Mucosa of rectum (tissue), 2 donors: Measurements from ENCODE around the gene CHMP2B.
"Not testable (repeated sequence)": the region's sequence is repeated elsewhere in the genome, so short reads cannot be mapped to it uniquely, and the experiment has no call there.

Source experiments
- H3K27ac ChIP-seq, 2 donors: one replicate each; pipeline ENCODE4 v1.7.0; 2013; ENCODE audit warnings: inconsistent platforms in 2 of 2, low read depth in 2 of 2, low read length in 2 of 2
- H3K27me3 ChIP-seq, 2 donors: one replicate each; pipeline ENCODE4 v1.7.0; 2013; ENCODE audit warnings: low read length in 2 of 2; ENCODE audit not compliant: control insufficient read depth in 2 of 2, insufficient read depth in 2 of 2
- H3K36me3 ChIP-seq, 2 donors: one replicate each; pipeline ENCODE4 v1.7.0; 2013; ENCODE audit warnings: low read length in 2 of 2; ENCODE audit not compliant: control insufficient read depth in 2 of 2, insufficient read depth in 2 of 2
- H3K4me1 ChIP-seq, 2 donors: one replicate each; pipeline ENCODE4 v1.7.0; 2013; ENCODE audit warnings: low read length in 2 of 2, mild to moderate bottlenecking in 1 of 2; ENCODE audit not compliant: control insufficient read depth in 2 of 2, insufficient read depth in 2 of 2
- H3K4me3 ChIP-seq, 2 donors: one replicate each; pipeline ENCODE4 v1.7.0; 2013; ENCODE audit warnings: low read length in 2 of 2
- H3K9ac ChIP-seq, 2 donors: one replicate each; pipeline ENCODE4 v1.7.0; 2013; ENCODE audit warnings: low read length in 2 of 2, low read depth in 1 of 2, mild to moderate bottlenecking in 1 of 2
- H3K9me3 ChIP-seq, 2 donors: one replicate each; pipeline ENCODE4 v1.7.0; 2013; ENCODE audit warnings: low read length in 2 of 2; ENCODE audit not compliant: control insufficient read depth in 2 of 2
- donor health status: healthy.
- donor health status: Normal muscosa, but diverticular disease.

Gene CHMP2B

GRCh38 chr3:87227835-87228144 is 681 bp downstream of the CHMP2B start:
- H3K27ac ChIP-seq, result peak overlapping the region; percentile 94 to 97

GRCh38 chr3:87228316-87228715 is 1.2 kb downstream of the CHMP2B start:
- H3K27me3 ChIP-seq, result no peaks in the 10 kb centered on the region
- H3K36me3 ChIP-seq, result no peaks in the 10 kb centered on the region
- H3K9me3 ChIP-seq, result no peaks in the 10 kb centered on the region
- peaks cover 9 to 12% of the 10 kb centered on the region in 2 donors for H3K4me1 ChIP-seq
- peak overlapping the region in 1 of 2 donors; percentile 97 for H3K9ac ChIP-seq
- H3K27ac ChIP-seq, result no peak overlapping the region
- H3K4me3 ChIP-seq, result peak overlapping the region; percentile 96 to 97

More at GRCh38 chr3:87227835-87228144, 681 bp downstream of the CHMP2B start:
- Histone ChIP-seq H3K27me3 (no peaks in the 10 kb centered on the region), H3K4me3 (peak overlapping the region; percentile 96 to 97), H3K9ac (peak overlapping the region; percentile 93 to 97), H3K36me3 (no peaks in the 10 kb centered on the region), H3K4me1 (peaks cover 9 to 12% of the 10 kb centered on the region in 2 donors), H3K9me3 (no peaks in the 10 kb centered on the region)

- H3K4me1 ChIP-seq, result peaks cover 9 to 12% of the 10 kb centered on the region in 2 donors
- H3K36me3 ChIP-seq, result no peaks in the 10 kb centered on the region
- no peaks in the 10 kb centered on the region for H3K27me3 ChIP-seq
- H3K9me3 ChIP-seq, result no peaks in the 10 kb centered on the region
- H3K27ac ChIP-seq, result no peak overlapping the region
- H3K9ac ChIP-seq, result no peak overlapping the region
- peak overlapping the region in 1 of 2 donors; percentile 96 for H3K4me3 ChIP-seq
Observed at GRCh38 chr3:87229113-87229512, 2.0 kb downstream of the CHMP2B start.

- Histone ChIP-seq H3K27ac (no peak overlapping the region), H3K27me3 (no peaks in the 10 kb centered on the region), H3K4me1 (peaks cover under 1 to 2% of the 10 kb centered on the region in 2 donors), H3K4me3 (no peak overlapping the region), H3K36me3 (peaks cover 0 to 6% of the 10 kb centered on the region in 2 donors), H3K9ac (no peak overlapping the region), H3K9me3 (no peaks in the 10 kb centered on the region)
Observed at GRCh38 chr3:87233805-87234204, 6.7 kb downstream of the CHMP2B start.

GRCh38 chr3:87236093-87236492 is 9.0 kb downstream of the CHMP2B start:
- Histone ChIP-seq H3K4me1 (no peaks in the 10 kb centered on the region), H3K27me3 (no peaks in the 10 kb centered on the region), H3K27ac (no peak overlapping the region), H3K9ac (no peak overlapping the region), H3K9me3 (no peaks in the 10 kb centered on the region), H3K4me3 (no peak overlapping the region), H3K36me3 (peaks cover 0 to 6% of the 10 kb centered on the region in 2 donors)

GRCh38 chr3:87246662-87247429 is 19.7 kb downstream of the CHMP2B start:
- peaks cover 11 to 20% of the 10 kb centered on the region in 2 donors for H3K36me3 ChIP-seq

GRCh38 chr3:87247430-87247773 is 20.3 kb downstream of the CHMP2B start:
- H3K9ac ChIP-seq, result no peak overlapping the region
- H3K4me1 ChIP-seq, result no peaks in the 10 kb centered on the region
- H3K27ac ChIP-seq, result no peak overlapping the region
- peaks cover 14 to 20% of the 10 kb centered on the region in 2 donors for H3K36me3 ChIP-seq
- no peak overlapping the region for H3K4me3 ChIP-seq
- H3K27me3 ChIP-seq, result no peaks in the 10 kb centered on the region
- no peaks in the 10 kb centered on the region for H3K9me3 ChIP-seq

More at GRCh38 chr3:87246662-87247429, 19.7 kb downstream of the CHMP2B start:
- Histone ChIP-seq H3K4me3 (no peak overlapping the region), H3K27me3 (no peaks in the 10 kb centered on the region), H3K27ac (no peak overlapping the region), H3K4me1 (no peaks in the 10 kb centered on the region), H3K9me3 (no peaks in the 10 kb centered on the region), H3K9ac (no peak overlapping the region)

GRCh38 chr3:87248231-87248630 is 21.1 kb downstream of the CHMP2B start:
- H3K27ac ChIP-seq, H3K9me3 ChIP-seq, H3K27me3 ChIP-seq, H3K9ac ChIP-seq, H3K4me1 ChIP-seq, H3K4me3 ChIP-seq: not testable (repeated sequence)
- peaks cover 14 to 22% of the 10 kb centered on the region in 2 donors for H3K36me3 ChIP-seq

GRCh38 chr3:87248831-87249230 is 21.7 kb downstream of the CHMP2B start:
- Histone ChIP-seq H3K27me3 (no peaks in the 10 kb centered on the region), H3K27ac (no peak overlapping the region), H3K36me3 (peaks cover 16 to 27% of the 10 kb centered on the region in 2 donors), H3K4me1 (no peaks in the 10 kb centered on the region), H3K4me3 (no peak overlapping the region), H3K9ac (no peak overlapping the region), H3K9me3 (no peaks in the 10 kb centered on the region)

GRCh38 chr3:87250009-87250408 is 22.9 kb downstream of the CHMP2B start:
- no peaks in the 10 kb centered on the region for H3K9me3 ChIP-seq
- H3K9ac ChIP-seq, result no peak overlapping the region
- no peak overlapping the region for H3K4me3 ChIP-seq
- no peaks in the 10 kb centered on the region for H3K4me1 ChIP-seq
- H3K27ac ChIP-seq, result no peak overlapping the region
- peaks cover 20 to 34% of the 10 kb centered on the region in 2 donors for H3K36me3 ChIP-seq
- no peaks in the 10 kb centered on the region for H3K27me3 ChIP-seq
